ENCODE data around the gene ILK. TPM values are rescaled to one million over a fixed set of nuclear protein-coding genes. Genes with fewer than 3 reads are reported as not detected.

ILK gene
- total RNA-seq, 1 donor from 2014 or later = 85.6 TPM

DNA sequence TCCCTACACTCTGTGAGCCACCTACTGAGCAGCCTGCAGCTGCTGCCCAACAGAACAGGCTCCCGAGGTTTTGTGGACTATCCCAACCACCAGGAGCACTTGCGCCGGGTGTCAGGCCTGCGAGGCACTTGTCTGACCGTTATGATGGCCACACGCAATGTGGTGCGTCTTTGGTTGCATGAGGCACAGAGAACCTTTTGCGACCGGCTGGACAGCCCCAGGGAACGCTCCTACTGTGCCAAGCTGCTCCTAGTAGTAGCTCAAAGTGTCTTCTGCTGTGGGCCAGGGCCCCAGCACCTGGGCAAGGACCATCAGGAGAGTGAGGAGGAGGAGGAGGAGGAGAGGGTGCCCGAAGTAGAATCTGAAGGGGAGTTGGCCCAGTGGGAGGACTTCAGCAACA, 46.5 kb upstream of the ILK start:
- Histone ChIP-seq H2AFZ (replicated peaks) (no peak overlapping the region), H3F3A (ENCODE audit: low read depth) (no peaks in the 10 kb centered on the region), H3K79me2 (ENCODE audit: low read depth) (no peaks in the 10 kb centered on the region), H4K20me1 (ENCODE audit: low read depth) (no peaks in the 10 kb centered on the region), H3K27ac (no peak overlapping the region), H3K4me2 (no peak overlapping the region), H3K27me3 (no peaks in the 10 kb centered on the region), H3K9me3 (ENCODE audit: low read depth) (no peaks in the 10 kb centered on the region), H3K36me3 (no peaks in the 10 kb centered on the region), H3K9ac (no peak overlapping the region), H3K4me1 (no peaks in the 10 kb centered on the region), H3K4me3 (no peak overlapping the region)
- Mint-ChIP-seq H3K27me3 (ENCODE audit: insufficient read depth, low read depth) (peaks cover 5% of the 10 kb centered on the region), H3K36me3 (no peaks in the 10 kb centered on the region), H3K4me1 (no peaks in the 10 kb centered on the region), H3K9me3 (no peaks in the 10 kb centered on the region), H3K27ac (no peak overlapping the region), H3K4me3 (no peak overlapping the region)
- DNase-seq (ENCODE audit: low spot score) = no peak
- TF ChIP-seq EZH2phosphoT487 (IDR thresholded peaks at IDR 0.05) = no peak
- no peak for TF ChIP-seq CTCF (IDR thresholded peaks at IDR 0.05)
- no peak for TF ChIP-seq EZH2 (IDR thresholded peaks at IDR 0.05)

DNA sequence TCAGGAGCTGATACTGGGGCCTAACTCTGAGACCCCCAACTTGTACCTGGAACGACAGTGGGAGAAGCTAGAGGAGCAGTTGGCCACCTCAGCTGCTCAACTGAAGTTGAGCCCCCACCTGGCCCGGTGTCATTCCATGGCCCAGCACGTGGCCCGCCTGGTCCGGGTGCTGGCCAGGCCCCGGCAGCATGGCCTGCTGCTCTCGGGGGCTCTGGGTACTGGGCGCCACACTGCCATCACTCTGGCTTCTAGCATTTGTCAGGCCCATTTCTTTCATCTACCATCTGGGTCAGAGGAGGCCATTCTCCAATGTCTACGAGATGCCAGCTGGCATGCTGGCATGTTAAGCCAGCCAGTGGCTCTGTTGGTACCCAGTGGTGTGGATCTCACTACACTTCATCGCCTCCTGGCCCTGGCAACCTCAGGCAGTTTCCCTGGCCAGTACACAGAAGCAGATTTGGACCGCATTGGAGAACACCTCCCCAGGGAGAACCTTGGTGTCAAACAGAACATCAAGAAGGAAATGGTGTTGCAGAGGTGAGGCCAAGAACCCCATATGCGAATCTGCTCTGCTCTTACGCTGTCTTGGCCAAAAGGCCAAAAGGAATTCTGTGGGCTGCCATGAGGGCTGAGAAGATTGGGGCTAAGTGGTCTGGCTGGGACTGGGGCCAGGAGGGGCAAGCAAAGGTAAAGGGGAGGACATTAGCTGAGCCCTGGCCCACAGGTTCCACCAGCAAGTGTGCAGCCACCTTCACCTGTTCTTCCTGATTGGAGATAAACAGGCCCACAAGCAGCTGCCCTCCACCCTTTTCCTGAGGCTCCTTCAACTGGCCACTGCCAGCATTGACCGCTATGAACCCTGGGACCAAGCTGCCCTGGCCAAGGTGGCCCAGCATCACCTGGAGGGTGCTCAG, 45.6 kb upstream of the ILK start:
- Histone ChIP-seq H2AFZ (replicated peaks) (no peak overlapping the region), H3K4me2 (no peak overlapping the region), H4K20me1 (ENCODE audit: low read depth) (no peaks in the 10 kb centered on the region), H3K9ac (no peak overlapping the region), H3K79me2 (ENCODE audit: low read depth) (no peaks in the 10 kb centered on the region), H3F3A (ENCODE audit: low read depth) (no peaks in the 10 kb centered on the region), H3K36me3 (no peaks in the 10 kb centered on the region), H3K27ac (no peak overlapping the region), H3K27me3 (no peaks in the 10 kb centered on the region), H3K4me1 (no peaks in the 10 kb centered on the region), H3K4me3 (no peak overlapping the region), H3K9me3 (ENCODE audit: low read depth) (no peaks in the 10 kb centered on the region)
- no peak for DNase-seq (ENCODE audit: low spot score)
- H3K4me1 Mint-ChIP-seq = no peaks in the 10 kb centered on the region
- H3K27ac Mint-ChIP-seq = no peak overlapping the region
- TF ChIP-seq CTCF (IDR thresholded peaks at IDR 0.05) = no peak
- TF ChIP-seq EZH2 (IDR thresholded peaks at IDR 0.05) = no peak
- TF ChIP-seq EZH2phosphoT487 (IDR thresholded peaks at IDR 0.05) = no peak
- no peak overlapping the region for H3K4me3 Mint-ChIP-seq
- H3K9me3 Mint-ChIP-seq = no peaks in the 10 kb centered on the region
- H3K36me3 Mint-ChIP-seq = no peaks in the 10 kb centered on the region
- H3K27me3 Mint-ChIP-seq (ENCODE audit: insufficient read depth, low read depth) = peaks cover 5% of the 10 kb centered on the region

DNA sequence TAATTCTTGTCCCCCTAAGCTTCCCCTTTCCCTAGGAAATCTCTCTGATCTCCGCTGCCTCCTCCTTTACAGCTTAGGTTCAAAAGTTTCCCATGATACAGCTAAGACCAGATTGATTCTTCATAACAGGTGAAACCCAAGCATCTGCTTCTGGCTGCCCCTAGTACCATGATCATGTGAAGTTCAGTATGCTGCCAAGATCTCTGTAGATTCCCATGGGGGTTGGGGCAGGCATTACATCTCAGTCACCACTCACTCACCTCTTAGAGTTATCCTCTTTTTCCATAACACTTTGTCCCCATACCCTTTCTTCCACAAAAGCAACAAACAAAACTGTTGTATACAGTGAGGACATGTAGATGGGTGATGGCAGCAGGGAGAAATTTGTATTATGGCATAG, 44.2 kb upstream of the ILK start:
- no peak overlapping the region for H3K4me3 ChIP-seq

More for the DNA sequence above, 44.2 kb upstream of the ILK start:
- Mint-ChIP-seq H3K9me3 (no peaks in the 10 kb centered on the region), H3K36me3 (no peaks in the 10 kb centered on the region), H3K4me1 (no peaks in the 10 kb centered on the region), H3K27me3 (ENCODE audit: insufficient read depth, low read depth) (peaks cover 5% of the 10 kb centered on the region), H3K27ac (no peak overlapping the region), H3K4me3 (no peak overlapping the region)
- DNase-seq (ENCODE audit: low spot score) = no peak
- Histone ChIP-seq H3F3A (ENCODE audit: low read depth) (no peaks in the 10 kb centered on the region), H3K79me2 (ENCODE audit: low read depth) (no peaks in the 10 kb centered on the region), H3K4me2 (no peak overlapping the region), H3K27me3 (no peaks in the 10 kb centered on the region), H3K27ac (no peak overlapping the region), H3K9ac (no peak overlapping the region), H2AFZ (replicated peaks) (no peak overlapping the region), H3K9me3 (ENCODE audit: low read depth) (no peaks in the 10 kb centered on the region), H3K4me1 (no peaks in the 10 kb centered on the region), H3K36me3 (no peaks in the 10 kb centered on the region), H4K20me1 (ENCODE audit: low read depth) (no peaks in the 10 kb centered on the region)
- TF ChIP-seq EZH2 (IDR thresholded peaks at IDR 0.05) = no peak
- no peak for TF ChIP-seq EZH2phosphoT487 (IDR thresholded peaks at IDR 0.05)
- TF ChIP-seq CTCF (IDR thresholded peaks at IDR 0.05) = no peak
